ENCODE results near the gene PIBF1.

The PIBF1 gene

GRCh38 chr13:72851678-72852014, 69.7 kb downstream of the PIBF1 start:
- H3K4me3 ChIP-seq (ENCODE audit: low read depth, low read length), result no peak overlapping the region
- H3K27me3 ChIP-seq (replicated peaks), result no peaks in the 10 kb centered on the region
- peaks cover 8% of the 10 kb centered on the region for H3K36me3 ChIP-seq (replicated peaks)
- no peak for TF ChIP-seq CTCF (IDR thresholded peaks at IDR 0.05; ENCODE audit: low read depth, low read length, missing control alignments)
- in situ Hi-C loops (cut with HindIII; ENCODE audit: low pct_ligation_motif_present, low sequenced_read_pairs), result no loop called here
- DNase-seq, result no peak
- no peak overlapping the region for H3K27ac ChIP-seq

- in situ Hi-C loops (cut with HindIII; ENCODE audit: low pct_ligation_motif_present, low sequenced_read_pairs), result no loop called here
- peaks cover 8% of the 10 kb centered on the region for H3K36me3 ChIP-seq (replicated peaks)
- H3K27ac ChIP-seq, result no peak overlapping the region
- no peak overlapping the region for H3K4me3 ChIP-seq (ENCODE audit: low read depth, low read length)
- H3K27me3 ChIP-seq (replicated peaks), result no peaks in the 10 kb centered on the region
- no peak for TF ChIP-seq CTCF (IDR thresholded peaks at IDR 0.05; ENCODE audit: low read depth, low read length, missing control alignments)
- DNase-seq, result no peak
These were observed 70.3 kb downstream of the PIBF1 start for GRCh38 chr13:72852207-72852606.

- no peak for DNase-seq
- TF ChIP-seq CTCF (IDR thresholded peaks at IDR 0.05; ENCODE audit: low read depth, low read length, missing control alignments), result no peak
- Histone ChIP-seq H3K27me3 (replicated peaks) (no peaks in the 10 kb centered on the region), H3K4me3 (ENCODE audit: low read depth, low read length) (no peak overlapping the region), H3K36me3 (replicated peaks) (peaks cover 8% of the 10 kb centered on the region), H3K27ac (no peak overlapping the region)
- in situ Hi-C loops (cut with HindIII; ENCODE audit: low pct_ligation_motif_present, low sequenced_read_pairs), result no loop called here
These were observed 71.1 kb downstream of the PIBF1 start for GRCh38 chr13:72853000-72853399.

- no peak overlapping the region for H3K4me3 ChIP-seq (ENCODE audit: low read depth, low read length)
- H3K27ac ChIP-seq, result no peak overlapping the region
- in situ Hi-C loops (cut with HindIII; ENCODE audit: low pct_ligation_motif_present, low sequenced_read_pairs), result no loop called here
- no peaks in the 10 kb centered on the region for H3K36me3 ChIP-seq (replicated peaks)
- no peak for TF ChIP-seq CTCF (IDR thresholded peaks at IDR 0.05; ENCODE audit: low read depth, low read length, missing control alignments)
- H3K27me3 ChIP-seq (replicated peaks), result no peaks in the 10 kb centered on the region
- DNase-seq, result no peak
These were observed 82.4 kb downstream of the PIBF1 start for GRCh38 chr13:72864142-72865011.

GRCh38 chr13:72868229-72868628, 86.3 kb downstream of the PIBF1 start:
- in situ Hi-C loops (cut with HindIII; ENCODE audit: low pct_ligation_motif_present, low sequenced_read_pairs), result no loop called here
- no peak for TF ChIP-seq CTCF (IDR thresholded peaks at IDR 0.05; ENCODE audit: low read depth, low read length, missing control alignments)

GRCh38 chr13:72875233-72875632, 93.3 kb downstream of the PIBF1 start:
- no peak for TF ChIP-seq CTCF (IDR thresholded peaks at IDR 0.05; ENCODE audit: low read depth, low read length, missing control alignments)

More at GRCh38 chr13:72868229-72868628, 86.3 kb downstream of the PIBF1 start:
- no peak for DNase-seq
- Histone ChIP-seq H3K27ac (no peak overlapping the region), H3K4me3 (ENCODE audit: low read depth, low read length) (no peak overlapping the region), H3K27me3 (replicated peaks) (no peaks in the 10 kb centered on the region), H3K36me3 (replicated peaks) (no peaks in the 10 kb centered on the region)

More at GRCh38 chr13:72875233-72875632, 93.3 kb downstream of the PIBF1 start:
- no peak overlapping the region for H3K27ac ChIP-seq
- in situ Hi-C loops (cut with HindIII; ENCODE audit: low pct_ligation_motif_present, low sequenced_read_pairs), result no loop called here
- no peak for DNase-seq
- no peak overlapping the region for H3K4me3 ChIP-seq (ENCODE audit: low read depth, low read length)
- no peaks in the 10 kb centered on the region for H3K36me3 ChIP-seq (replicated peaks)
- H3K27me3 ChIP-seq (replicated peaks), result no peaks in the 10 kb centered on the region
